ENCODE data around the gene TNNI3K. TPM values are rescaled to one million over a fixed set of nuclear protein-coding genes. Genes with fewer than 3 reads are reported as not detected.

The TNNI3K gene
- total RNA-seq, 1 donor from 2014 or later = not detected

DNA sequence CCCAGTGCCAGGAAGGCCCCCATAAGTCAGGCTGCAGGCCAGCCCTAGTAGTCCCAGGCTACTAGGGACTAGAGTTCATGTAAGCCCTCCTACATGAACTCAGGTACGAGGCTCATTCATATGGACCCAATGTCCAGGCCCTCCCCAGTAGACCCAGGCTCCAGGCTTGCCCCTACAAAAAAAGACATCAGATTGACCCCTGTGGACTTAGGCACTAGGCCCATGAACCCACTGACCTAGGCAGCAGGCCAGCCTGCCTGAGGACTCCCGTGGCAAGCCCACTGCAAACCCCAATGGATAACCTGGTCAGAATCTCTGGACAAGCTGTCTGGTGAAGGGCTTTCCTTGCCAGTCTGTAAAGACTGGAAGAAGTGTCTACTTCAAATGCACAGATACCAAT, 51.2 kb downstream of the TNNI3K start:
- DNase-seq (ENCODE audit: low spot score) = no peak
- no peak for ATAC-seq

DNA sequence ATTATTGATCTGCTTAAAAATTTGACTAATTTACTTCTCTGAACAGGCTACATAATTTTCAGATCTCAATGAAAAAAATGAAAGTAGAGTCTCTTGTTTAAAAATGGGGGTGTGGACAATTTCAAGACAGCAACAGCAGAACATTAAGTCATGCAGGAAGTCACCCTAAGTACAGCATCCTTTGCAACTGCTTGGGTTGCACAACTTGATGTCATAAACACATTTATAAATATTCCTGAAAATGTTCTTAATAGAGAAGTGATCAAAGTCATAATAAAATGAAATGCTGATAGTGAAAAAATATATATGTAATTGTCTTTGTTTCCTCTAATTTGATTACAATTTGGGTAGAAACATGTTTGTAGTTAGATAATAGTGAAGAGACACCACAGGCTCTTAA, 79.3 kb downstream of the TNNI3K start:
- ATAC-seq (no peak), DNase-seq (ENCODE audit: low spot score) (no peak)

DNA sequence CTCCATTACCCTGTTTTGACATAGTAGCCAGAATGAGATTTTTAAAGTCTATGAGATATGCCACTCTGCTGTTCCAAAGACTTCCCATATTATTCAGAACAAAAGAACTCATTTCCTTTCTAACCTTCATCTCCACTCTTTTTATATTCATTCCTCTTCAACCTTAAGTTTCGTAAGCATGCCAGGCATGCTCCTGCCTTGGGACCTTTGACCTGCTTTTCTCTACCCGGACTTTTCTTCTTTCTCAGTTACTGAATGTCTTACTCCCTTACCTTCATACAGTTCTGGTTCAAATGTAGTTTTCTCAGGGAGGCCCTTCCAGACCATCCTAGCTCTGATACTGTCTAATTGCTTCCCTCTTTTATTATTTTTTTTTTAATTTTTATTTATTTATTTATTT, 81.1 kb downstream of the TNNI3K start:
- no peak for DNase-seq (ENCODE audit: low spot score)
- ATAC-seq = no peak

GRCh38 chr1:74317663-74318062, 82.5 kb downstream of the TNNI3K start:
- DNase-seq (ENCODE audit: low spot score) = no peak
- ATAC-seq = no peak

GRCh38 chr1:74323937-74324473, 88.8 kb downstream of the TNNI3K start:
- DNase-seq (ENCODE audit: low spot score) = no peak
- ATAC-seq = no peak

GRCh38 chr1:74324684-74325448, 89.7 kb downstream of the TNNI3K start:
- no peak for DNase-seq (ENCODE audit: low spot score)
- ATAC-seq = no peak

DNA sequence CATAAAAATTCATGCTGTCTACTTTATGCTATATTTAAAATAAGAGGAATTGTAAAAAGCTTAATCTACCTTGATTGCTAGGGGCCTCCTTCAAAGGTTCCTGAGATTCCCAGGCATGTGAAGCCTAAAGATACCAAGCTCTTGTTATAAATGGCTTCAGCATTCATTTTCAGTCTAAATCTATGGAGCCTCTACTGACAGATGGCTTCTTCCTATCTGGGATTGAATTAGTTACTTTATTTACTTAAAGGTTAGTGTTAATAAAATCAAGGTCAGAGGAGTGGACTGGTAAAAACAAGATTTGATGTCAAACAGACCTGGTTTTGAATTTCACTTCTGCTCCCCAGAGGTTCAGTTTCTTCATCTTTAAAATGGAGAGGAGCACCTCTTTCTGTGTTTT, 93.7 kb downstream of the TNNI3K start:
- ATAC-seq (no peak), DNase-seq (ENCODE audit: low spot score) (no peak)

DNA sequence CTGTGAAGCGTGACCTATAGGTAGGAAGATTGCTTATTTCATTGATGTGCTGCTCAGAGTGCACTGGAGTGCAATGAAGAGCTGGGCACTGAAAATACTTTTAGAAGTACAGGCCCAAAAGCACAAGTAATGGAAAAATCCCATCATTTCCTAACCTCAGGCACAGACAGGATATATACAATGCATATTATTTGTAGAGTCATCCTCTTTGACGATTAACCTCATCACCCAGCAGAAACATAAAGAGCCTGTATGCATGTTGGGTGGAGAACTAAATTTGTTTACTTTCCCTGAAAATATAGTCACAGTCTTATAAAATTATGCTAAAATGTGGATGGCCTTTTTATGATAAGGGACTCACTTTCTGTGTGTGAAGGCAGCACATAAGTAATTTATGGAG, 98.1 kb downstream of the TNNI3K start:
- no peak for ATAC-seq

GRCh38 chr1:74334147-74334546, 99.0 kb downstream of the TNNI3K start:
- DNase-seq (ENCODE audit: low spot score) (no peak), ATAC-seq (no peak)

More for the DNA sequence above, 98.1 kb downstream of the TNNI3K start:
- no peak for DNase-seq (ENCODE audit: low spot score)

GRCh38 chr1:74340656-74341055, 105.5 kb downstream of the TNNI3K start:
- DNase-seq (ENCODE audit: low spot score) = no peak
- no peak for ATAC-seq

- no peak for ATAC-seq
- no peak for DNase-seq (ENCODE audit: low spot score)
Observed at GRCh38 chr1:74341702-74342339, 106.6 kb downstream of the TNNI3K start.

GRCh38 chr1:74343216-74343615, 108.0 kb downstream of the TNNI3K start:
- DNase-seq (ENCODE audit: low spot score) = no peak
- ATAC-seq = peak; percentile 68

DNA sequence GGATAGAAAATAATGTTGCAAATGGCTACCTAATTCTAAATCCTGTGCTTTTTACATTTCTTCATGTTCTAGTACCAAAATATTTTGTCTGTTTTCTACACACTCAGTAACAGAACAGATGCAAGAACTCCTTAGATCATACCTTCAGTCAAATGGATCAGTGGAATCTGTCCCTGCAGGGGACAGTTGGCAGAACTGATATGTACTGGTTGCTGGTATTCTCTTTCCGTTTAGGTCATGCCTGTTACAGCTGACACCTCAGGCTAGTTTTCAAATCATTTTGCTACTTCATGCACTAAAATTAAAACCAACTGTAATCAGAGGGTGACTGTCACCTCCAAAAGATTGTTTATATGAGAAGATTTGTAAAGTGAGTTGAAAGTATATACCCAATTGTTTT, 109.2 kb downstream of the TNNI3K start:
- DNase-seq (ENCODE audit: low spot score) (no peak), ATAC-seq (no peak)

DNA sequence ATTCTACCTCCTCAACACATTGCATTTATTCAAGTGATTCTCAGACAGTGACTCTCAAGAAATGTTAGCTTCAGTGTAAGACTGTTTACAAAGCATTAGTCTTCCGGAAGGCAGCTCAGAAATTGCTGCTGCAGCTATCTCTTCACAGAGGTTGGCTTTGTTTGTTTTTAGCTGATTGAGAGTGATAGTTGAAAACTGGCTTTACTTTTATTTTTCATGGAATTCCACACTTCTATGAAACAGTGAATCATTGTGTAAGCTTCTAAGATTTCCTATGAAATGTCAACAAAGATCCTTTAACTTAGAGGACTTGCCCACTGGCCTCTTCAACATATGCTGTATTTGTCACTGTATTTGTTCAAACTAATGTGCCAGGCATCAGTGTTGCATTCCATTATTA, 121.3 kb downstream of the TNNI3K start:
- DNase-seq (ENCODE audit: low spot score) (no peak), ATAC-seq (no peak)

DNA sequence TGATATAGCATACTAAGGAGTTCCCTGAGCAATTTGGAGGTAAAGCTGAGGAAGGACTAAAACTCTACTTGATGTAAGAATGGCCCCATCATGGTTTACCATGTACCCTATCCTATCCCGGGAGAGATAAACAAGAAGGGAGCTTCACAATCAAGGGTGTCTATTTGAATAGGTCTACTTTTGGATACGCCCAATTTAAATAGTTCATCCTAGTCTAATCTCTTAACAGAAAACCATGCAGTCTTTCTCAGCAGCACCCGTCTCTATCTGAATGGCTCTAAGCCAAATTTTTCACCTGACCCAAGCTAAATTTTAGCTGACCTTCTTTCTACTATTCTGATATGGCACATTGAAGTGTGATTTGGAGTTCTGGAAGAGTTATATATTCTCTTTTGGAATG, 122.0 kb downstream of the TNNI3K start:
- DNase-seq (ENCODE audit: low spot score) (no peak), ATAC-seq (no peak)

GRCh38 chr1:74357756-74358155, 122.6 kb downstream of the TNNI3K start:
- no peak for ATAC-seq
- no peak for DNase-seq (ENCODE audit: low spot score)

DNA sequence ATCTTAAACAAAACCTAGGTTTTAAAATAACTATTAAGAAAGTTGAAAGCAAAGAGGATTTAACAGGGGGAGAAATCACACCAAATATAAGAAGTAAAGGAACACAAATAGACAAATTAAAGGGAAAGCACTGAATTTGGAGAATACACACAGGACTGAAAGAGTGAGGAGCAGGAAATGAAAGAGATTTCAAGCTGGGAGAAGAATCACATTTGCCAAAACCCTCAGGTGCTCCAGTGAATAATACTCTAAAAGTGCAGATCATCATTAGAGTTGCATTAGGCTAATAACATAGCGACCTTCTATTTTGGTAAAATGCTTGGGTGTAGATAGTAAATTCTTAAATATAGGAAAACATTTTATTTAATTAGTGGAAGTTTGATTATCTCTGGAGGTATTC, 127.5 kb downstream of the TNNI3K start:
- no peak for ATAC-seq

GRCh38 chr1:74363220-74363619, 128.0 kb downstream of the TNNI3K start:
- ATAC-seq (no peak), DNase-seq (ENCODE audit: low spot score) (no peak)

More for the DNA sequence above, 127.5 kb downstream of the TNNI3K start:
- DNase-seq (ENCODE audit: low spot score) = no peak

DNA sequence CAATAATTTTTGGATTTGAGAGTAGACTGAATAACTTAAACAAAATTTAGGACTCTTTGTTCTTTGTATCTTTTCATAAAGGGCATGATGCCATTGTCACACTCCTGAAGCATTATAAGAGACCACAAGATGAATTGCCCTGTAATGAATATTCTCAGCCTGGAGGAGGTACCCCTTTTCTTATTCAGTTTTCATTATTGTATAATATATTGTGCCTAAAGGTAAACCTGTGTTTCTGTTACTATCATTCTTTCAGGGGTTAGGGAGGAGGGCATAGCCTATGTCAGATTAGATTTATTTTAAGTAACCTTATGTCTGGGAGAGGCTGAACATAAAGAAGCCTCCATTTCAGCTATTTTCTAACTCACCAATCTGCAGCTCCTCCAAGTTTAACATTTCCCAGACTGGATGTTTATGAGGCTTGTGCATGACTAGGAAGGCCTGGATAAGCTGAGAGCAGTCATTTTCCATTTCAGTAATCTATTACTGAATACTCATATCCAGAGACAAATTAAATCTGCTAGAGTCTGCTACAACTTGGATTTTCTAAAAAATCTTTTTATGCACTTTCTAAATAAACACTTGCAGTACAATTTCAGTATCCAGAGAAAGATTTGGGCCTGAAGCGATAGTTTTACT, 132.1 kb downstream of the TNNI3K start:
- DNase-seq (ENCODE audit: low spot score) (no peak), ATAC-seq (no peak)

DNA sequence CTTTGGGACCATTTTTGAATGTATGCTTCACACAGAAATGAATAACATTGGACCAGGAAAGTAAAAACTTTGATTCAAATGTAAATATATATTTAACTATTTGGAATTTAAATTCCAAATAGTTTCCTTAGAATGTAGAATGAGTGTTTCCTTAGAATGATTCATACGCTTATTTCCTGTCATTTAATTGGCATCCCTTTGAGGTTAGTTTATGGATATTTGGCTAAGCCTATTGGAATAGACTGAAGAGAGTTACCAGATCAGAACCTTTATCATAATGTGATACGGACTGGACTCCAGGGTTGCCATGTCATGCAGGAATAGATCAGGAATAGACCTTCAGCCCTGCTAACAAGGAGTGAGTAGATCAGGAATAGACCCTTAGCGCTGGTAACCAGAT, 133.1 kb downstream of the TNNI3K start:
- no peak for DNase-seq (ENCODE audit: low spot score)
- no peak for ATAC-seq

DNA sequence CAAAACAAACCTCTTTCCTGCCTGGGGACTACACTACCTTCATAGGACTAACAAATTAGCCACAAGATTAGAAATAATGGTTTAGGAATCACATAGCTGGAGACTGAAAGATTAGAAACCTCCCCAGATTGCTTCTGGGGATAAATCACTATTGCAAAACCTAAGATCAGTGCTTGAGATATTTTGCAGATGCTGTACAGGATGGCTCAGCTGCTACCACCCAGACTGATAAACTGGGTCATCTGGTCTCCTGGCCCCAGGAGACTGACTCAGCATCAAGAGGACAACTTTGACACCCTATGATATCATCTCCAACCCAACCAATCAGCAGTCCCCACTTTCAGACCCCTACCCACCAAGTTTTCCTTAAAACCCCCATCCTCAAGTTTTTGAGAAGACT, 140.2 kb downstream of the TNNI3K start:
- DNase-seq (ENCODE audit: low spot score) = no peak
- ATAC-seq = no peak

GRCh38 chr1:74380252-74380651, 145.1 kb downstream of the TNNI3K start:
- DNase-seq (ENCODE audit: low spot score) (no peak), ATAC-seq (no peak)
